H1 (cell line): ENCODE data around the gene RALGAPA1. TPM values are rescaled to one million over a fixed set of nuclear protein-coding genes. Genes with fewer than 3 reads are reported as not detected.

Source experiments
- CTCF ChIA-PET: fragments of 300-600 bp; sonication (Branson Sonifier 250); formaldehyde crosslinking; loops from one replicate; lab custom pipeline; 2021; ENCODE audit not compliant: partially characterized antibody; lab: Charles Lee
- POLR2A ChIA-PET: fragments of 300-600 bp; sonication (Branson Sonifier 250); formaldehyde crosslinking; loops from one replicate; lab custom pipeline; 2021; ENCODE audit warnings: inconsistent platforms; ENCODE audit not compliant: partially characterized antibody; lab: Charles Lee
- DNase-seq, 2 experiments: peaks; one replicate each; pipeline versions ENCODE4 v3.0.0 to v3.0.0-alpha.2; 2010 to 2022; ENCODE audit warnings: low spot score in 2 of 2, low read depth in 1 of 2, mixed read lengths in 1 of 2
- FAIRE-seq: peaks from 2 replicates; lab custom pipeline; 2011; peaks lifted over from hg19 to GRCh38; lab: Jason Lieb, UNC
- H2AFZ ChIP-seq: 2 replicates; pipeline ENCODE4 v1.8.1; 2012; ENCODE audit warnings: low read length, inconsistent platforms
- H2AK5ac ChIP-seq: 2 replicates; pipeline ENCODE4 v1.6.1; 2013; ENCODE audit warnings: low read depth, low read length
- H2BK120ac ChIP-seq: replicated peaks from 2 replicates; pipeline ENCODE3; 2013; ENCODE audit warnings: low read depth, low read length, inconsistent platforms
- H2BK12ac ChIP-seq: 2 replicates; pipeline ENCODE4 v1.6.1; 2013; ENCODE audit warnings: low read depth, low read length
- H2BK15ac ChIP-seq: 2 replicates; pipeline ENCODE4 v1.6.1; 2013; ENCODE audit warnings: low read length
- H2BK20ac ChIP-seq: 2 replicates; pipeline ENCODE4 v1.6.1; 2013; ENCODE audit warnings: low read length
- H2BK5ac ChIP-seq: 2 replicates; pipeline ENCODE4 v1.6.1; 2013; ENCODE audit warnings: low read depth, low read length
- H3K14ac ChIP-seq: 2 replicates; pipeline ENCODE4 v1.6.1; 2013; ENCODE audit warnings: inconsistent platforms; ENCODE audit not compliant: insufficient read length
- H3K18ac ChIP-seq: 2 replicates; pipeline ENCODE4 v1.6.1; 2013; ENCODE audit warnings: low read length; ENCODE audit errors: extremely low read depth
- H3K23ac ChIP-seq: 2 replicates; pipeline ENCODE4 v1.6.1; 2013; ENCODE audit warnings: inconsistent platforms; ENCODE audit not compliant: insufficient read length
- H3K23me2 ChIP-seq: 2 replicates; pipeline ENCODE4 v1.6.1; 2013; ENCODE audit warnings: low read depth, low read length
- H3K27ac ChIP-seq: 2 replicates; pipeline ENCODE4 v1.6.1; 2011; ENCODE audit warnings: low read depth, low read length, inconsistent platforms
- H3K27me3 ChIP-seq, 4 experiments: replicated peaks in 1 of 4; 1 replicate in 1 of 4; 2 replicates in 3 of 4; pipeline versions ENCODE4 v1.6.1 to v1.8.1; 2011 to 2013; ENCODE audit warnings: low read length in 3 of 4, mild to moderate bottlenecking in 3 of 4, inconsistent platforms in 2 of 4, mixed read lengths in 2 of 4, moderate library complexity in 1 of 4; ENCODE audit not compliant: control insufficient read depth in 3 of 4, insufficient read depth in 3 of 4; ENCODE audit errors: extremely low read depth in 1 of 4
- H3K36me3 ChIP-seq, 4 experiments: 2 replicates each; pipeline versions ENCODE4 v1.6.1 to v1.8.1; 2011 to 2013; ENCODE audit warnings: mild to moderate bottlenecking in 4 of 4, low read length in 3 of 4, moderate library complexity in 2 of 4, control low read depth in 1 of 4, inconsistent platforms in 1 of 4; ENCODE audit not compliant: insufficient read depth in 4 of 4, control insufficient read depth in 2 of 4
- H3K4ac ChIP-seq: replicated peaks from 2 replicates; pipeline ENCODE3; 2013; ENCODE audit warnings: low read length, low read depth, mixed read lengths, inconsistent platforms; ENCODE audit not compliant: insufficient read length
- H3K4me1 ChIP-seq, 4 experiments: replicated peaks in 1 of 4; 1 replicate in 1 of 4; 2 replicates in 3 of 4; pipeline versions ENCODE4 v1.6.1 to v1.8.1; 2011 to 2013; ENCODE audit warnings: low read length in 3 of 4, inconsistent platforms in 2 of 4, mixed read lengths in 1 of 4; ENCODE audit not compliant: insufficient read depth in 4 of 4, control insufficient read depth in 3 of 4
- H3K4me2 ChIP-seq, 2 experiments: 2 replicates each; pipeline versions ENCODE4 v1.6.1 to v1.8.1; 2011 to 2013; ENCODE audit warnings: low read depth in 2 of 2, low read length in 2 of 2, control low read depth in 1 of 2, inconsistent platforms in 1 of 2, mild to moderate bottlenecking in 1 of 2; ENCODE audit not compliant: insufficient read depth in 1 of 2
- H3K4me3 ChIP-seq, 4 experiments: fragments of 200-600, 300-600 bp in 1 of 4; sonication (generic), shearing (Covaris generic), sonication (Bioruptor Twin) in 1 of 4; 2 replicates each; pipeline versions ENCODE4 v1.5.1 to v1.8.1; 2011 to 2016; ENCODE audit warnings: low read length in 4 of 4, low read depth in 3 of 4, control low read depth in 2 of 4, inconsistent platforms in 2 of 4, mild to moderate bottlenecking in 2 of 4, mixed read lengths in 1 of 4, moderate library complexity in 1 of 4; ENCODE audit not compliant: insufficient read depth in 2 of 4; ENCODE audit errors: extremely low read depth in 1 of 4
- H3K56ac ChIP-seq: replicated peaks from 2 replicates; pipeline ENCODE3; 2013; ENCODE audit warnings: low read depth, mild to moderate bottlenecking, mixed read lengths, low read length, inconsistent platforms; ENCODE audit not compliant: insufficient read length
- H3K79me1 ChIP-seq: 2 replicates; pipeline ENCODE4 v1.6.1; 2013; ENCODE audit warnings: low read depth, low read length, control low read depth
- H3K79me2 ChIP-seq, 2 experiments: 2 replicates each; pipeline versions ENCODE4 v1.6.1 to v1.8.1; 2012 to 2013; ENCODE audit warnings: low read length in 2 of 2, mild to moderate bottlenecking in 2 of 2, inconsistent platforms in 1 of 2; ENCODE audit not compliant: insufficient read depth in 2 of 2, control insufficient read depth in 1 of 2
- H3K9ac ChIP-seq, 4 experiments: replicated peaks in 1 of 4; 1 replicate in 1 of 4; 2 replicates in 3 of 4; pipeline versions ENCODE4 v1.6.1 to v1.8.1; 2011 to 2013; ENCODE audit warnings: low read depth in 3 of 4, low read length in 3 of 4, control low read depth in 2 of 4, mild to moderate bottlenecking in 2 of 4, moderate library complexity in 2 of 4, inconsistent platforms in 1 of 4; ENCODE audit errors: extremely low read depth in 1 of 4
- H3K9me3 ChIP-seq, 2 experiments: 2 replicates each; pipeline versions ENCODE4 v1.6.1 to v1.8.1; 2012 to 2013; ENCODE audit warnings: mild to moderate bottlenecking in 2 of 2, moderate library complexity in 2 of 2, control low read depth in 1 of 2, inconsistent platforms in 1 of 2, low read depth in 1 of 2, low read length in 1 of 2, mixed read lengths in 1 of 2; ENCODE audit not compliant: insufficient read depth in 2 of 2
- H4K20me1 ChIP-seq, 2 experiments: replicated peaks in 1 of 2; 2 replicates each; pipeline versions ENCODE3 to v1.8.1; 2011 to 2013; ENCODE audit warnings: inconsistent platforms in 2 of 2, low read length in 2 of 2, mild to moderate bottlenecking in 1 of 2; ENCODE audit not compliant: insufficient read depth in 2 of 2, control insufficient read depth in 1 of 2
- H4K5ac ChIP-seq: 2 replicates; pipeline ENCODE4 v1.6.1; 2013; ENCODE audit warnings: low read length, low read depth, mixed read lengths, inconsistent platforms; ENCODE audit not compliant: insufficient read length
- H4K8ac ChIP-seq: 2 replicates; pipeline ENCODE4 v1.8.0; 2013; ENCODE audit warnings: mild to moderate bottlenecking, moderate library complexity, low read length, inconsistent platforms; ENCODE audit not compliant: insufficient read depth; ENCODE audit errors: extremely low read depth
- H4K91ac ChIP-seq: replicated peaks from 2 replicates; pipeline ENCODE3; 2013; ENCODE audit warnings: low read length, mixed read lengths, inconsistent platforms; ENCODE audit not compliant: insufficient read length
- BACH1 ChIP-seq: IDR thresholded peaks from 2 replicates; pipeline ENCODE4 v1.6.1; 2012; ENCODE audit warnings: low read length, improper control_type of control experiment
- BRCA1 ChIP-seq: IDR thresholded peaks from 2 replicates; pipeline ENCODE4 v1.6.1; 2012; ENCODE audit warnings: low read depth, low read length, improper control_type of control experiment
- EZH2 ChIP-seq: fragments of 200-600 bp; sonication (generic); IDR thresholded peaks from 2 replicates; pipeline ENCODE4 v1.7.1; 2012; ENCODE audit warnings: low read depth, mild to moderate bottlenecking, moderate library complexity, low read length, inconsistent platforms; ENCODE audit not compliant: severe bottlenecking
- GABPA ChIP-seq: IDR thresholded peaks from 2 replicates; pipeline ENCODE4 v1.6.1; 2011; ENCODE audit warnings: mild to moderate bottlenecking, low read length, moderate library complexity, borderline replicate concordance; ENCODE audit not compliant: insufficient read depth
- JUN ChIP-seq: IDR thresholded peaks from 2 replicates; pipeline ENCODE4 v1.6.1; 2011; ENCODE audit warnings: low read depth, mild to moderate bottlenecking, improper control_type of control experiment, low read length
- KDM4A ChIP-seq: IDR thresholded peaks from one replicate; pipeline ENCODE4 v1.7.1; 2012; ENCODE audit warnings: low read depth, mild to moderate bottlenecking, moderate library complexity, low read length, inconsistent platforms; ENCODE audit not compliant: severe bottlenecking
- POLR2AphosphoS5 ChIP-seq: IDR thresholded peaks from 2 replicates; pipeline ENCODE4 v1.6.1; 2011; ENCODE audit warnings: low read depth, low read length
- TBP ChIP-seq: IDR thresholded peaks from 2 replicates; pipeline ENCODE4 v1.6.1; 2011; ENCODE audit warnings: low read depth, low read length, improper control_type of control experiment
- YY1 ChIP-seq: IDR thresholded peaks from 2 replicates; pipeline ENCODE4 v1.6.1; 2011; ENCODE audit warnings: low read depth, mild to moderate bottlenecking, low read length
- WGBS, 2 experiments: shearing (Covaris generic) in 1 of 2; methylation state at CpG; one replicate each; pipeline versions ENCODE4 v1.1.6 to v1.1.7; 2013 to 2015; ENCODE audit warnings: low lambda C conversion rate in 2 of 2, mixed read lengths in 2 of 2, inconsistent platforms in 1 of 2, low coverage in 1 of 2, missing lambda C conversion rate in 1 of 2; ENCODE audit not compliant: insufficient replicate concordance in 2 of 2, insufficient coverage in 1 of 2, insufficient read length in 1 of 2; ENCODE audit errors: extremely low coverage in 1 of 2, missing lambda C conversion rate in 1 of 2; 5-methylcytosine and 5-hydroxymethylcytosine counted together
- polyA plus RNA-seq, 7 experiments: library from polyadenylated mRNA; depleted of rRNA in 3 of 7; stranded (reverse) in 5 of 7; unstranded in 2 of 7; fragments of >200 nt in 5 of 7; fragments of 200-250 nt in 2 of 7; gene quantifications; 1 replicate in 5 of 7; 2 replicates in 1 of 7; 4 replicates in 1 of 7; pipeline versions ENCODE4 v1.2.1 to v1.2.3, GENCODE V29; 2011 to 2013; ENCODE audit warnings: missing spikeins in 2 of 7, mixed read lengths in 2 of 7
- total RNA-seq: library from RNA; stranded (reverse); fragmentation: NEBNext Ultra II Directional; extraction: Animal tissue kit (Norgen Biotek cat#: 25700); gene quantifications from 2 replicates; pipeline ENCODE4 v1.2.1, GENCODE V29; 2021
- TF ChIP-seq, protein P1 (sequence below): IDR thresholded peaks from 2 replicates; pipeline ENCODE4 v1.6.1; 2011; ENCODE audit warnings: low read depth, mild to moderate bottlenecking, low read length; ENCODE audit not compliant: insufficient read depth

The RALGAPA1 gene
- total and polyA plus RNA-seq, 2 of the 8 experiments (the other 6 are each of a cell fraction or from before 2014, with no cell fraction given) = 4.2 to 26.7 TPM

DNA sequence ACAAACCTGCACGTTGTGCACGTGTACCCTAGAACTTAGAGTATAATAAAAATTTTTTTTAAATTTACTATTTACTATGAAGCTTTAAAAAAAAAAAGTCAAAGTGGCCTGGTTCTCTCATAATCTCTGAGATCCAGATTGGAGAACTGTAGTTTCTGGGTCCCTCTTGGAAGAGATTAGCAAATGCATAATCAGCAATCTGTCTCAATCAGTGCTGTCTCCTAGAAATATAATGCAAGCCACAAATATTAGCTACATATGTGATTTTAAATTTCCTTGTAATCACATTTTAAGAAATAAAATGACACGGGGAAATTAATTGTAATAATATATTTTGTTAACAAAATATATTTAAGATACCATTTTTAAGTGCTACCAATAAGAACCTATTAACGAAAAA lies 32.3 kb downstream of the RALGAPA1 start:
- no peak overlapping the region for H3K27ac ChIP-seq
- no peaks in the 10 kb centered on the region for H4K20me1 ChIP-seq
- FAIRE-seq (no peak), DNase-seq (no peak)
- H3K79me1 ChIP-seq = peaks cover 3% of the 10 kb centered on the region; the same call in 1 of the 2 replicates
- H3K56ac ChIP-seq = no peak overlapping the region
- H2BK15ac ChIP-seq = no peak overlapping the region
- H3K4ac ChIP-seq = no peak overlapping the region
- no peak overlapping the region for H2AK5ac ChIP-seq
- H2BK20ac ChIP-seq = no peak overlapping the region
- H3K14ac ChIP-seq = no peak overlapping the region
- H2BK5ac ChIP-seq = no peak overlapping the region
- no peak overlapping the region for H2BK12ac ChIP-seq
- TF ChIP-seq KDM4A (no peak), BACH1 (no peak), BRCA1 (no peak), EZH2 (no peak), JUN (no peak), YY1 (no peak), GABPA (no peak), POLR2AphosphoS5 (no peak), TBP (no peak)
- TF ChIP-seq, protein P1, sequence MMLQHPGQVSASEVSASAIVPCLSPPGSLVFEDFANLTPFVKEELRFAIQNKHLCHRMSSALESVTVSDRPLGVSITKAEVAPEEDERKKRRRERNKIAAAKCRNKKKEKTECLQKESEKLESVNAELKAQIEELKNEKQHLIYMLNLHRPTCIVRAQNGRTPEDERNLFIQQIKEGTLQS = no peak
- TF ChIP-seq, all 59 proteins: peak for 0
- H3K23ac ChIP-seq = no peak overlapping the region
- POLR2A ChIA-PET = interaction anchor here (0.6 kb wide), 1 partner anchor 50 kb away, joined by 5 read pairs; no protein-coding TSS in a partner anchor
- no peak overlapping the region for H3K18ac ChIP-seq
- H3K23me2 ChIP-seq = no peaks in the 10 kb centered on the region
- 86% methylated on average over 4 of the region's 4 CpGs; no CpG with 5 or more reads in 1 of the 2 experiments for whole genome bisulfite sequencing, 2 experiments
- CTCF ChIA-PET = interaction anchor here (0.6 to 1.7 kb wide), 5 partner anchors 12 to 1903 kb away, joined by 3 to 4 read pairs (median 3); no protein-coding TSS in a partner anchor
- no peaks in the 10 kb centered on the region for H3K27me3 ChIP-seq
- H4K8ac ChIP-seq = no peak overlapping the region
- no peaks in the 10 kb centered on the region for H3K36me3 ChIP-seq
- no peak overlapping the region for H3K4me3 ChIP-seq
- H3K9ac ChIP-seq = no peak overlapping the region
- H3K4me1 ChIP-seq = no peaks in the 10 kb centered on the region
- peaks cover 0 to 25% of the 10 kb centered on the region in 2 experiments; a peak in 2 of 4 replicates for H3K79me2 ChIP-seq
- H4K91ac ChIP-seq = no peak overlapping the region
- no peak overlapping the region for H4K5ac ChIP-seq
- no peaks in the 10 kb centered on the region for H3K9me3 ChIP-seq
- no peak overlapping the region for H2AFZ ChIP-seq
- H2BK120ac ChIP-seq = no peak overlapping the region
- H3K4me2 ChIP-seq = no peak overlapping the region
